Brain microvascular endothelial cell (primary cell): ENCODE results near the gene CENPP.
A peak's percentile ranks its signal among the peaks of the same experiment; 100 is the strongest.

Experiments used
- DNase-seq: peaks from one replicate; pipeline ENCODE4 v3.0.0-alpha.2; 2020
- H3K27ac ChIP-seq: fragments of 250-450 bp; sonication (Bioruptor Pico); 2 replicates; pipeline ENCODE4 v1.5.1; 2020; ENCODE audit warnings: mild to moderate bottlenecking, moderate library complexity
- H3K27me3 ChIP-seq: fragments of 250-450 bp; sonication (Bioruptor Pico); replicated peaks from 2 replicates; pipeline ENCODE4 v1.5.1; 2020; ENCODE audit warnings: mild to moderate bottlenecking
- H3K36me3 ChIP-seq: fragments of 250-450 bp; sonication (Bioruptor Pico); replicated peaks from 2 replicates; pipeline ENCODE4 v1.5.1; 2020; ENCODE audit warnings: mild to moderate bottlenecking
- H3K4me3 ChIP-seq: 2 replicates; pipeline ENCODE4 v1.5.1; 2011; ENCODE audit warnings: low read depth, mild to moderate bottlenecking, control low read depth, low read length, moderate library complexity
- in situ Hi-C: cut with HindIII; loops from 2 replicates; pipeline ENCODE4 v1.10.0; 2017; ENCODE audit warnings: low sequenced_read_pairs, low pct_ligation_motif_present
- TF ChIP-seq, protein P1 (sequence below): IDR thresholded peaks from 2 replicates; pipeline ENCODE4 v1.5.1; 2011; ENCODE audit warnings: low read depth, mild to moderate bottlenecking, moderate library complexity, low read length, control low read depth, inconsistent platforms; ENCODE audit errors: missing control alignments

The CENPP gene

DNA sequence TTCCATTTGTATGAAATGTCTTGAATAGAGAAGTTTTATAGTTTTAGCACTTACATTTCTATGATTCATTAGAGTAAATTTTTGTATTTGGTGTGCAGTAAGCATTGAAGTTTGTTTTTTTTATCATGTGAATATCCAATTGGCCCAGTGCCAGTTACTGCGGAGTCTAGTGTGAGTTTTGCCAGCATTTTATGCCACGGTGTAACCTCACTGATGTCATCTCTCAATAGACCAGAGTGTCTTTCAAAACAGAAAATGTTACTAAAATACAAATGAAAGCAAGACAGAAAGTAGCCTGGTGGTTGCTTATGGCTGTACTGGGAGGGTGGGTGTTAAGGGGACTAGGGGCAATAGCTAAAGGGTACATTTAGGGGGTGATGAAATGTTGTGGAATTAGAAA lies 281.3 kb downstream of the CENPP start:
- peaks cover 8% of the 10 kb centered on the region for H3K36me3 ChIP-seq
- no peak overlapping the region for H3K27ac ChIP-seq
- TF ChIP-seq, protein P1, sequence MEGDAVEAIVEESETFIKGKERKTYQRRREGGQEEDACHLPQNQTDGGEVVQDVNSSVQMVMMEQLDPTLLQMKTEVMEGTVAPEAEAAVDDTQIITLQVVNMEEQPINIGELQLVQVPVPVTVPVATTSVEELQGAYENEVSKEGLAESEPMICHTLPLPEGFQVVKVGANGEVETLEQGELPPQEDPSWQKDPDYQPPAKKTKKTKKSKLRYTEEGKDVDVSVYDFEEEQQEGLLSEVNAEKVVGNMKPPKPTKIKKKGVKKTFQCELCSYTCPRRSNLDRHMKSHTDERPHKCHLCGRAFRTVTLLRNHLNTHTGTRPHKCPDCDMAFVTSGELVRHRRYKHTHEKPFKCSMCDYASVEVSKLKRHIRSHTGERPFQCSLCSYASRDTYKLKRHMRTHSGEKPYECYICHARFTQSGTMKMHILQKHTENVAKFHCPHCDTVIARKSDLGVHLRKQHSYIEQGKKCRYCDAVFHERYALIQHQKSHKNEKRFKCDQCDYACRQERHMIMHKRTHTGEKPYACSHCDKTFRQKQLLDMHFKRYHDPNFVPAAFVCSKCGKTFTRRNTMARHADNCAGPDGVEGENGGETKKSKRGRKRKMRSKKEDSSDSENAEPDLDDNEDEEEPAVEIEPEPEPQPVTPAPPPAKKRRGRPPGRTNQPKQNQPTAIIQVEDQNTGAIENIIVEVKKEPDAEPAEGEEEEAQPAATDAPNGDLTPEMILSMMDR, result no peak
- peak; percentile 51 for DNase-seq
- in situ Hi-C loops, result no loop called here
- H3K27me3 ChIP-seq, result no peaks in the 10 kb centered on the region
- H3K4me3 ChIP-seq, result no peak overlapping the region

- no peak for DNase-seq
- H3K27me3 ChIP-seq, result no peaks in the 10 kb centered on the region
- H3K4me3 ChIP-seq, result no peak overlapping the region
- H3K36me3 ChIP-seq, result peaks cover 13% of the 10 kb centered on the region
- TF ChIP-seq, protein P1, result no peak
- H3K27ac ChIP-seq, result no peak overlapping the region
- in situ Hi-C loops, result no loop called here
Measured at GRCh38 chr9:92607773-92608172, 282.0 kb downstream of the CENPP start.

DNA sequence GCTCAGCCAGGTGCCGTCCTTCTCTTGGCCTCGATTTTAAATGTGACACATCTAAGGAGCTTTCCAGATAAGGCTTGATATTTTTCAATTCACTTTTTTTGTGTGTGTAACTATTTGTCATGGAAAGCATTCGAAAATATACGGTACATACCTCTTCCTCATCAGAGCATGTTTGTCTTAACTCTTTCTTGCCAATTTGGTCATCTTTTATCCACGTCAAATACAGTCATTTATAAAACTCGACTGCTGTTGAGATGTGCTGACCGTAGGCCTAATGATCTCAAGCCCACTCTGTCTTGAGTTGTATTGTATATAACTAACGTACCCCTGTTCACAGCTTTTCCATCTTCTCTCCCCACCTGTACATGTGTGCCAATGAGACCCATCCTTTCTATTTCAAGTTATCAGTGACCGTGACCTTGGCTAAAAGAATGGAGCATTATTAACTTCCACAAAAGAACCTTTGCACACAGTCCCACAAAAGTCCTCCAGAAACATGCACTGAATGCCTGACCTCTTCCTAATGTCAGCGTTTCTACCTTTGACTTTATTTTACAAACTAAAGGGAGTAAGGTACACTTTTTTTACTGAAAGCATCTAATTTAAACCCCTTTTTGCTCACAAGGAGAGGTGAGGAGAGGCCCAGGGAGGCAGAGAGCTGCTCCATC lies 282.6 kb downstream of the CENPP start:
- in situ Hi-C loops, result no loop called here
- Histone ChIP-seq H3K27me3 (no peaks in the 10 kb centered on the region), H3K36me3 (peaks cover 14% of the 10 kb centered on the region), H3K27ac (no peak overlapping the region), H3K4me3 (no peak overlapping the region)
- DNase-seq, result no peak
- TF ChIP-seq, protein P1, result no peak

DNA sequence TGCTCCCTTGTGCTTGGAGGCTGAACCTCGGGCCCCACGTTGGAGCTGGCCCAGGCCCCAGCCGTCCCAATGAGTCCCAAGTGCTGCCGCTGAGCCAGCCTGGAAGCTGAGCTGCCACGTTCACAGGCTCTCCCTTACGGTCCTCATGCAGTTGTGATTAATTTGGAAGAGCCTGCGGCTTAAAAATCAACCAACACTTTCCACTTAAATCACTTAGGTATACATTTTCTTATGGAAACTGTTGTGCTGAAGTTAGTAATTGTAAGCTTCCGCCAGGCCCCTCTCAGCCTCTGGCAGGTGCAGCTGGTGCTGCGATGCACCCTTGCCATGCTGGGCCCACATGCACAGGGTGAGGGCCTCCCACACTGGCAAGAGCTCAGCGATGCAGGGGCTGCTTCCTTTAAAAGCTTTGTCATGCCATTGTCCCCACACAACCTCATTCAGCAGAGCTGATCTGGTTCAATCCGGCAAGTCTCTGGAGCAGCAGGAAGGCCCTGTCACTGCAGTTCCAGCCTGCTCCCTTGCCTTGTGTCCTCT lies 283.2 kb downstream of the CENPP start:
- Histone ChIP-seq H3K27ac (no peak overlapping the region), H3K27me3 (no peaks in the 10 kb centered on the region), H3K4me3 (no peak overlapping the region), H3K36me3 (peaks cover 19% of the 10 kb centered on the region)
- TF ChIP-seq, protein P1, result no peak
- no peak for DNase-seq
- in situ Hi-C loops, result no loop called here

DNA sequence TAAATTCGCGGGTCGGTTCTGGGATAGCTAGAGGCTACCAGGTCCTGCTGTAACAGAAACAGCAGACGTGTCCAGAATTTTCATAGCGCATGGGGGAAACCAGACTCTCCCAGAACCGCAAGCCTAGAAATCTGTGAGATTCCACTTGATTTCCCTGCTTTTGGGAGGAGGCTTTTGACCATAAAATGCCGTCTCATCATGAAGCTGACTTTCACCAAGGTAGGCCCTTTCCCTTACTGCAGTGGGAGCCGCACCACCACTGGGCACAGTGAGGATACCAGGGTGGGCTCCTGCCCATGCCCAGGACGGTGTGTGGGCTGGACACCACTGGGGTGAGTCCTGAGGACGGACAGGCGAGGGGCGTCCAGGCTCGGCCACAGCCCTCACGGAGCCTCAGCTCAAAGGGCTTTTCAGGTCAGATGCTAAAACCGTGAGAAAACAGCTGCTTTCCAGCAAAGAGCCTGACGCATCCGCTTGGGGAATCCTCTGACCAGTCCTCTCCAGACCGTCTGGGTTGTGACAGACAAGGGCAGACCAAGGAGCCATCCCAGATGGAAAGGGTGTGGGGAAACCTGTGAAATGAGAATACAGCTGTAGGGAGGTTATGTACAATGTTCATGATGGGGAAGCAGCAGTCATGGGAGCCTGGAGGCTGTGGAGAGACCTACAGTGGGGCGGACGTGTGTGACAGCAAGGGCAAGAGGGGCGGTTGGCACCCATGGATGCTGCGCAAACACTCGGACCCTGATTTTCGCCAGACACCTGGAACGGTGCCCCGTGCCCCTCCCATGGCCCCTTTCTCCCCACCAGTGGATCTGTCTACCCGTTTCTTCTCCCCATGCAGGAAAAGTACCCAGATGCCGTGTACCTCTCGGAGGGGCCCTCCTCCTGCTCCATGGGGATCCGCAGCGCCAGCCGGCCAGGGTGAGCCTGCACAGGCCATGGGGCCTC lies 285.0 kb downstream of the CENPP start:
- Histone ChIP-seq H3K27ac (no peak overlapping the region), H3K36me3 (peaks cover 29% of the 10 kb centered on the region), H3K4me3 (no peak overlapping the region), H3K27me3 (no peaks in the 10 kb centered on the region)
- in situ Hi-C loops, result no loop called here
- no peak for DNase-seq
- TF ChIP-seq, protein P1, result no peak
